SIG-M5 treated with dmso at 0.1 percent for 504 hours (cell line): ENCODE results near the gene NXPH2.
"Not testable (repeated sequence)": the region's sequence is repeated elsewhere in the genome, so short reads cannot be mapped to it uniquely, and the experiment has no call there.

Experiments
- DNase-seq: peaks from one replicate; lab custom pipeline; 2025; ENCODE audit not compliant: unreplicated experiment; lab: John Stamatoyannopoulos, UW

The NXPH2 gene

GRCh38 chr2:138760676-138761075, 19.5 kb downstream of the NXPH2 start:
- DNase-seq = no peak

GRCh38 chr2:138757384-138757783, 22.8 kb downstream of the NXPH2 start:
- no peak for DNase-seq

- no peak for DNase-seq
These were observed 27.8 kb downstream of the NXPH2 start for GRCh38 chr2:138752197-138752956.

DNA sequence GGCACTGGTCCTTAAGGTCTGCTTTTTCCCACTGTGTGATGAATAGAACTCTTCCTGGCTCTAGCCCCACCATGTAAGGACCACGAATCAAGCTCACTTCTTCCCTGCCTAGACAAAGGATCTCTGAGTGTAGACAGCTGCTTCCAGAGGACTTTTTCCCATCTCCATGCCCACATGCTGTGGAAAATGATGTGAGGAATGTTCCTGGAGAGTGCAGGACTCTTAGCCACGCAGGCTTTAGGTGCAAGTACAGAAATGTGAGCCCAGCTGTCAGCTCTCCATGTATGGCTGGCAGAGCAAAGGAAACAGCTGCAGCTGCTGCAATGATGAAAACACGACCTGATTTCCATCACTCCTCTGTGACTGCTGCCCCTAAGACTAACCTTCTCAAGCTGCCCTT, 35.5 kb downstream of the NXPH2 start:
- no peak for DNase-seq

DNA sequence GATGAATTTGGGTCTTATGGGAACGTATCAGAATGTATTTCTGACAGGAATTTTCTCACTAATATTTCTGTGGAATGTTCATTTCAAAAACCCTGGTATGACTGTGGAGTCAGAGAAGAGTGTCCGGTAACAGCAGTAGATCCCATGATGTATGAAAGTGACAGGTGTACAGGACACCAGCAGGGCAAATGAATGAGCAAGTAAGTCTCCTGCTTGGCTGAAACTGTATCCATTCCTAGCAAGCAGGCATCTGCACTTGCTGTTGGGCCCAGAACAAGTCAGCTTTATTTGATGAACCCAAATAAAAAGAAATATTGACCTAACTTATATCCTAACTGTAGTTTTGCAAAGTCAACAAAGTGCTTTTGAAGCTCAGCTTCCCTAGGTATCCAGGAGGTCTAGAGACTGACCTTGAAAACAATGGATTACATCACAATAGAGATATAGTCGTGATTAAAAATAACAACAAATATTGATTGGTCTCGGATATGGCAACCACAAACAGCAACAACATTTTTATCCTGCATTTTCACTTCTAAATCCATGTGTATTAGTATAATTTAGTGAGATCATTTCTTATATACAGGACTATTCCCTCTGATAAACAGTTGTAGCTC, 37.6 kb downstream of the NXPH2 start:
- DNase-seq = no peak

GRCh38 chr2:138741851-138742250, 38.3 kb downstream of the NXPH2 start:
- DNase-seq = no peak

GRCh38 chr2:138737009-138737554, 43.1 kb downstream of the NXPH2 start:
- DNase-seq = not testable (repeated sequence)

GRCh38 chr2:138732651-138733050, 47.5 kb downstream of the NXPH2 start:
- no peak for DNase-seq

DNA sequence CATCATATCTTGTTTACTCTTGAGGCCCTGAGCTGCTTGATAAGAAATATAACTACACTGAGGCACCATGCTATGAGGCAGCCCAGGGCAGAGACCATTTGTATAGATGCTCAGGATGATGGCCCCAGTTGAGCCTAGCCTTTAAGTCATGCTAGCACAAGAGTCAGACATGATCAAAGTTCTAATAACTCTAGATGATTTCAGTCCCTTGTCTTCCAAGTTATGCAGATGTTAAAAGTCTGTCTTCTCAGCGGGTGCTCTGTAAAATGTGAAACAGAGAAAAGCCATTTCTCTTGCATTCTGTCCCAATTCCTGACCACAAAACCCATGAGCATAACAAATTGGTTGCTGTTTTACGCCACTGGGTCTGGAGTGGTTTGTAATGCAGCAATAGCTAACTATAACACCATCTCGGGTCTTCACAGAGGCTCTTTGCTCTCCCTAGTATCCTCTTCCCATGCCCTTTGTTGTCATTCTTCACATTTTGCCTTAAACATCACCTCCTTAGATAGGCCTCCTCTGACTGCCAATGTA, 49.6 kb downstream of the NXPH2 start:
- no peak for DNase-seq

DNA sequence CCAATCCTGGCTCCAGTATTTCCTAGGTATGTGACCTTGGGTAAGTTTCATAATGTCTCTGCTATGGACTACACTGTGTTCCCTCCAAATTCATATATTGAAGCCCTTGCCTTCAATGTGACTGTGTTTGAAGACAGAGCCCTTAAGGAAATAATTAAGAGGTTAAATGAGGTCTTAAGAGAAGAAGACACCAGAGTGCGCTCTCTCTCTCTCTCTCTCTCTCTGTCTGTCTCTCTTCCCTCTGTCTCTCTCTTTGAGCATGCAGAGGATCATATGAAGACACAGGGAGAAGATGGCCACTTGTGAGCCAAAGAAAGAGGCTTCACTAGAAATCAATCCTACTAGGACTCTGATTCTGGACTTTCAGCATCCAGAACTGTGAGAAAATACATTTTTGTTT, 52.2 kb downstream of the NXPH2 start:
- no peak for DNase-seq

DNA sequence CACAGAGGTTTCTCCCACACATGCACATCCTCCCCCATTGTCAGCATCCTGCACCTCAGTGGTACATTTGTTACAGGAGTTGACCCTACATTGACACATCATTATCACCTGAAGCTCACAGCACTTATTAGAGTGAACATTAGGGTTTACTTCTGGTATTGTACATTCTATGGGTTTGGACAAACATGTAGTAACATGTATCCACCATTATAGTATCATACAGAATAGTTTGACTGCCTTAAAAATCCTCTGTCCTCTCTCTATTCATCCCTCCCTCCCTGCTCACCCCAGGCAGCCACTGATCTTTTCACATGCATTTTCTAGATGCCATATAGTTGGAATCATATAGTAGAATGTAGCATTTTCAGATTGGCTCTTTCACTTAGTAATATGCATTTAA, 53.5 kb downstream of the NXPH2 start:
- no peak for DNase-seq

DNA sequence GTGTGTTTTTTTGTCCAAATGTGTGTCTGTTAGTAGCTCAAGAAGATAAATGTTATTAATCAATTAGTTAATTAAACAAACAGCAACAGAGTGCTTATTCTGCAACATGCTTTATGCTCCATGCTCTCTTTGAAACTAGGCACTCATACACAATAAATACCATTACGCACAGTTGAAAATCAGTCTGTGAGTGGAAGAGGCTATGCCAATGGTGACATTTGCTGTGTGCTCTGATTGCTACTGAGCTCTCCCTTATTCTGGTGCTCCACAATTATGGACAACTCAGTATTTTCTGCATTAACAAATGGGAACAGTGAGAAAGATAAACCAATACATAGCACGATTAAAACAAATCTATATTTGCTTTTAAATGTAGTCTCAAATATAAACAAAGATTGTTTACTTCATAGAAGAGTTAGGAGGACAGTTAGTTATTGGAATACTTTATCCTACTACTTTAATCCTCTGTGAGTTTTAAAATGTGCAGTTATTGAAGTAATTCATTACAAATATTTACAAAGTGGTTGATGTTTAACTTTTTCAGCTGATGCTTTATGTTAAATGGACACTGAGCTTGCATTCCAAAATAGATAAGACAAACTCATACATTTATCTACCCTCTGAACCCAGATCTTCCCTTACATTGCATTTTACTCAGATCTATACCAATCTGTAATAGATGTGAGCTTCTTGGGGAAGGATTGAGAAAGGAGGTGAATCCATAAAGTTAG, 55.3 kb downstream of the NXPH2 start:
- DNase-seq = no peak

- no peak for DNase-seq
These were observed 55.9 kb downstream of the NXPH2 start for GRCh38 chr2:138724327-138724726.

DNA sequence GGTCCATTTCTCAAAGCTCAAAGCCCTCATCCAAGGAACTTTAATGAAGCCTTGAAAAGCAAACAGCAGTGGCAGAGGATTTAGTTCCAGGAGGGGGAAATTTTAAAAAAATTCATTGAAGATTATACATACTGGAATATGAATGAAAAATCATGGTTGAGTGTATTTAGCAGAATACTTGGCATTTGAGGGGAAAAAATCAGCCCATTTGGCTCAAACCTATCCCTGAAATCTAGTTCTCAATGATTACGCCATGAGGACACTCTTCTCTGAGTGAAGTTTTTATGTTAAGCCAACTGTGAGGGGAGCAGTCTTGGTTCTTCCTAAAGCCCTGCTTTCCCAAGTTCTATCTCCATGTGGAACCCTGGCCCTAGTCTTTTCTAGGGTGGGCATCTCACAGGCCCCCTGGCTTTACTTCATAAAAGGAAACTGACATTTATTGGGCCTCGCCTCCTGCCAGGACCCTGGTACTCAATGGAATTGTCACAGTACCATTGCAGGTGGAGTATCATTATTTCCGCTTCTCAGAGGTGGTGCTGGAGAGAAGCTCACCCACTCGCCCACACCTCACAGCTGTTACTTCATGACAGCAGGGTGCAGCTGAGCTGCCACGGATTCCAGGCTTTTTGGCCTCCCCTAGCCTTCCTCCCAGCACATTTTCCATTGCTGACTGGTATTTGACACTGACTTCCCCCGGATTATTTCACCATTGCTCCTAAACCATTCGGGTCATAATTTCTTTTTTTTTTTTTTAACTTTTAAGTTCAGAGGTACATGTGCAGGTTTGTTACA, 56.8 kb downstream of the NXPH2 start:
- no peak for DNase-seq

DNA sequence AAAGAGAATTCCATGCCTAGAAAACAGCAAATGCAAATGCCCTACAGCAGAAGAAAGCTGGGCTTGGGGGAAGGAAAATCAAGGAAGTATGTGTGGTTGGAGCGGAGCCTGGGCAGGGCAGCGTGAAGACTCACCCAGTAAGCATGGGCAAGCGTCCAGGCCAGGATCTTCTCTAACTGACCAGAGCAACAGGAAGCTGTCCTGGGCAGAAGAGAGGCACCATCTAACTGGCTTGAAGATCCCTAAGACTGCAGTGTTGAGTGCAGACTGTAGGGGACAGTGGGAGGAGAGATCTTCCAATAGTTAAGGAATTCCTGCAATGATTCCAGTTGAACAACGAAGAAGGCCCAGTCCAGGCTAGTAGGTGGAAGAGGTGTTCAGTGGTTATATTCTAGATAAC, 57.9 kb downstream of the NXPH2 start:
- no peak for DNase-seq

DNA sequence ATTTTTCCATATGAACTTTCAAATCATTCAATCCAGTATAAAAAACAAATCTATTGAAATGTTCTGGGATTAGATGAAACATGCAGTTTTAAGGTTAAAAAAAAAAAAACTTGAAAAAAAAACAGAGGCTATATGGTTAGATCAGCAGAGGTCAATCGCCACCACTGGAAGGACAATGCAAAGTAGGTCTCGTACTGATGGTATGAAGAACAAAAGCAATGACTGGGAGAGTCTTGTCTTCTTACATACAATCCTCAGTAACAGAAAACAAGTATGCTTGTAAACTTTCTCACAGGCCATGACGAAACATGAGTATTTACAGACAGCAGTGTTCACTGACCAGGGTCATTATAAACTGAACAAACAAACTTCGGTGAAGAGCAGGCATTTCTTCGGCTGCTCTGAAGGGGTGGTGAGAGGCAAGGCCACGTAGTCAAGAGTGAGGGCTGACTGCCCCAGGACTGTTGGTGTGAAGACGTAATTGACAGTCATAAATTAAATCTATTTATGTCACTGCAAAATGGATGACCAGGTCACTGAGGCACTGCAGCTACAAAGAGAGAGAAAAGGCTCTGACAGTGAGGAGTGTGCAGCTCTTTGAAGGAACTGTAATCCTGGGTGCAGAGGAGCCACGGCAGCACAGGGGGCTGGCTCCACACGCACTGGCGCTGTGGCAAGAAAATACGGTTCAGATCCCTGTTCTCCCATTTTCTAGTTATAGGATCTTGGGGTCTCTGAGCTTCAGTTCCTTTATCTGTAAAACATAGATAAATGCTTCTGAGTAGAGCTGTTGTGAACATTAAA, 60.0 kb downstream of the NXPH2 start:
- no peak for DNase-seq

- no peak for DNase-seq
These were observed 61.8 kb downstream of the NXPH2 start for GRCh38 chr2:138718405-138718804.

DNA sequence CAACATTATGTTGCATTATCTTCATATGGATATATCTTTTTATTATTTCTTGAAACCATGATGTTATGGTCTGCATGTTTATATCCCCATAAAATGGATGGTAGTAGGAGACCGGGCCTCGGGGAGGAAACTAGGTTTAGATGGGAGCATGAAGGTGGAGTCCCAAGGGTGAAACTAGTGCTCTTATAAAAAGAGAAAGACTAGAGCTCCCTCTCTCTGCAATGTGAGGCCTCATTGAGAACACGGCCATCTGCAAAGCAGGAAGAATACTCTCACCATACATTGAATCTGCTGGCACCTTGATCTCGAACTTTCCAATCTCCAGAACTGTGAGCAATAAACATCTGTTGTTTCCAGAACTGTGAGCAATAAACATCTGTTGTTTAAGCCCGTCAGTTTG, 64.0 kb downstream of the NXPH2 start:
- DNase-seq = peak; percentile 4

DNA sequence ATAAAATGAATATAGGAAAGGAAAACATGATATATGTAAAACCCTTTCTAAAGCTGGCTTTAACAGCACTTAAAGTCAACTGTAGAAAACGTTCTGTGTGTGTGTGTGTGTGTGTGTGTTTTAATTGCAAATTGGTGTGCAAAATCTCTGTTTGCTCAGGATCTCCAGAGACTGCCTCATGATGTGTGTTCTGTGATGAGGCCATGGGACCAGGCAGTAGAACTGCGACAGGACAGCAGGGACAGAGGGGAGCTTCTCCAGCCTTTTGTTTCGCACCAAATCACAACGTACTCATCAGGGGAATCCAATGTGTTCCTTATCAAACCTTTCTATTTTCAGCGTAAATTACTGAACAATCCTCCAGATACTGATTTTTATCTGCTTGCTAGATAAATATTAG, 66.7 kb downstream of the NXPH2 start:
- DNase-seq = no peak

DNA sequence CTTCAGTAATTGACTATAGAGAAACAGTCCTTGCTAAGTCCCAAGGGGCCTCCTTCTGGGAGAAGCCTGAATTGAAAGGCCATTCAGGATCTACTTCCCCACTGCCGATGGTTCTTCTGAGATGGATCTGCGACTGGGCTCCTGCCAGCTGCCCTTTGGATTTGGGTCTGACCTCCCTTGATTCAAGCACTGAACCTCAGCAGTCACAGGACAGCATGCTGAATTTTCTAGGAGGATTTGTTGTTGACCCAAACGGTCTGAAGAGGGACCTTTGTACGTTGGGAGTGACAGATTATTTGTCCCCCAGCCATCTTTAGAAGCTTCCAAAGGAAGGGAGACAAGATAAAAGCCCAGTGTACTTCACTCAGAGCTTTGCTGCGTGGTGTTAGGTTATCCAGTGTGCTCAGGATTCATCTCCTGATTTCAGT, 67.1 kb downstream of the NXPH2 start:
- no peak for DNase-seq
